CD4-positive, alpha-beta memory T cell (primary cell): ENCODE data around the gene PPFIBP2. TPM values are rescaled to one million over a fixed set of nuclear protein-coding genes. Genes with fewer than 3 reads are reported as not detected.

ENCODE experiments used
- CTCF ChIA-PET: fragments of 350-600 bp; sonication (Branson Sonifier 250); formaldehyde crosslinking; loops from one replicate; lab custom pipeline; 2021; ENCODE audit warnings: inconsistent platforms; ENCODE audit not compliant: partially characterized antibody; lab: Charles Lee
- POLR2A ChIA-PET: fragments of 350-600 bp; sonication (Branson Sonifier 250); formaldehyde crosslinking; loops from one replicate; lab custom pipeline; 2021; ENCODE audit not compliant: partially characterized antibody; lab: Charles Lee
- DNase-seq, 5 donors: peaks; one replicate each; pipeline versions ENCODE4 v3.0.0 to v3.0.0-alpha.2; 2020 to 2022; ENCODE audit warnings: mixed read lengths in 1 of 5
- H3K27ac ChIP-seq: one replicate; pipeline ENCODE4 v1.7.0; 2013; ENCODE audit warnings: low read depth, low read length
- H3K27me3 ChIP-seq: 2 replicates; pipeline ENCODE4 v1.7.0; 2013; ENCODE audit warnings: mild to moderate bottlenecking, low read length, moderate library complexity; ENCODE audit not compliant: insufficient read depth
- H3K36me3 ChIP-seq: 2 replicates; pipeline ENCODE4 v1.7.0; 2013; ENCODE audit warnings: mild to moderate bottlenecking, low read length, moderate library complexity; ENCODE audit not compliant: insufficient read depth
- H3K4me1 ChIP-seq: 2 replicates; pipeline ENCODE4 v1.7.0; 2013; ENCODE audit warnings: mild to moderate bottlenecking, low read length, moderate library complexity; ENCODE audit not compliant: insufficient read depth
- H3K4me3 ChIP-seq, 2 donors: one replicate each; pipeline ENCODE4 v1.7.0; 2013; ENCODE audit warnings: low read length in 2 of 2, mild to moderate bottlenecking in 1 of 2
- H3K9me3 ChIP-seq, 2 donors: one replicate each; pipeline ENCODE4 v1.7.0; 2013; ENCODE audit warnings: low read length in 2 of 2, control low read depth in 1 of 2; ENCODE audit not compliant: control insufficient read depth in 1 of 2
- H3K27ac Mint-ChIP-seq, 7 donors: one replicate each; pipeline ENCODE4 v1.8.0; 2020 to 2021; ENCODE audit warnings: mixed read lengths in 7 of 7, mild to moderate bottlenecking in 6 of 7, inconsistent platforms in 3 of 7, moderate library complexity in 3 of 7
- H3K27me3 Mint-ChIP-seq, 2 donors: one replicate each; pipeline ENCODE4 v1.8.0; 2020 to 2021; ENCODE audit warnings: mixed read lengths in 2 of 2
- H3K36me3 Mint-ChIP-seq, 2 donors: one replicate each; pipeline ENCODE4 v1.8.0; 2020 to 2021; ENCODE audit warnings: mixed read lengths in 2 of 2, inconsistent platforms in 1 of 2, mild to moderate bottlenecking in 1 of 2
- H3K4me1 Mint-ChIP-seq, 4 donors: one replicate each; pipeline ENCODE4 v1.8.0; 2020 to 2021; ENCODE audit warnings: mixed read lengths in 4 of 4, mild to moderate bottlenecking in 1 of 4
- H3K4me3 Mint-ChIP-seq, 8 donors: one replicate each; pipeline ENCODE4 v1.8.0; 2020 to 2021; ENCODE audit warnings: mixed read lengths in 8 of 8, mild to moderate bottlenecking in 7 of 8, moderate library complexity in 6 of 8, inconsistent platforms in 3 of 8
- H3K9me3 Mint-ChIP-seq, 8 donors: one replicate each; pipeline ENCODE4 v1.8.0; 2020 to 2021; ENCODE audit warnings: mixed read lengths in 8 of 8, mild to moderate bottlenecking in 5 of 8, inconsistent platforms in 3 of 8, moderate library complexity in 1 of 8
- intact Hi-C: fragments of 100-400 bp; cut with micrococcal nuclease; formaldehyde crosslinking; loops from one replicate; pipeline ENCODE4 v1.15.1; 2023
- polyA plus RNA-seq, 2 donors: library from polyadenylated mRNA; unstranded; fragments of 300-500 nt; fragmentation: Illumina TruSeq; gene quantifications; one replicate each; pipeline ENCODE4 v1.2.3, GENCODE V29; 2021
- total RNA-seq, 2 experiments: library from RNA; stranded (reverse); gene quantifications; one replicate each; pipeline ENCODE4 v1.2.3, GENCODE V29; 2021

The PPFIBP2 gene
- total and polyA plus RNA-seq, 4 experiments from 2014 or later: 4.0 to 22.0 (median 19.0) TPM

DNA sequence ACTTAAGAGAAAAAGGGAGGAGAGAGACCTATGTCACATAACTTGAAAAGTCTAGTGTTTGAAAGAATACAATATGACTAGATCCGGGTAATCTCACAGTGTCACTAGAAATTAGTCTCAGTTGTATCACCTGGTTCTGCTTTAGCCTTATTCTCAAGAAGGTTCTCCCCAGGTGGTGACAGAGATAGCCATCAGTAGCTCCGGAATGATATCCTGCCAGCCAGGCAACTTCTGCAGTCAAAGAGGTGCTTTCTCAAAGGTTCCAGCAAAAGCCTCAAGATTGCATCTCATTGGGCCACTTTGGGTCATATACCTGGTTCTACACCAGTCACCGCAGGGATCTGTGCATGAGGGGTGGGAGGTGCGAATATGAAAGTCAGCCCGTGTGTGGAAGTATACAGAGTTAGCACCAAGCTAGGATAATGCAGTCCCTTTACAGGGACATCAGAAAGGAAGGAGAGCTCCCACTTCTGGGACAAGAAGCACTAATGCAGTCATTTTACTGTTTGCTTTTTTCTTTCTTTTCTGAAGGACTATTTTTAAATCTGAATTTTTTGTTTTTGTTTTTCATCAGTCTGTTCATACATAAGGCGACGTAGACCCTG is 98.4 kb downstream of the PPFIBP2 start:
- Mint-ChIP-seq H3K36me3 (peaks cover 42 to 54% of the 10 kb centered on the region in 2 donors), H3K4me1 (no peaks in the 10 kb centered on the region), H3K27me3 (no peaks in the 10 kb centered on the region), H3K4me3 (no peak overlapping the region), H3K9me3 (no peaks in the 10 kb centered on the region), H3K27ac (no peak overlapping the region)
- no peak for DNase-seq
- Histone ChIP-seq H3K9me3 (no peaks in the 10 kb centered on the region), H3K27ac (no peak overlapping the region), H3K27me3 (no peaks in the 10 kb centered on the region), H3K36me3 (no peaks in the 10 kb centered on the region), H3K4me3 (no peak overlapping the region), H3K4me1 (no peaks in the 10 kb centered on the region)
- intact Hi-C loops: no loop called here
- ChIA-PET POLR2A (no interaction called here), CTCF (interaction anchor here (0.6 kb wide), 1 partner anchor 10 kb away, joined by 3 read pairs; no protein-coding TSS in a partner anchor)

DNA sequence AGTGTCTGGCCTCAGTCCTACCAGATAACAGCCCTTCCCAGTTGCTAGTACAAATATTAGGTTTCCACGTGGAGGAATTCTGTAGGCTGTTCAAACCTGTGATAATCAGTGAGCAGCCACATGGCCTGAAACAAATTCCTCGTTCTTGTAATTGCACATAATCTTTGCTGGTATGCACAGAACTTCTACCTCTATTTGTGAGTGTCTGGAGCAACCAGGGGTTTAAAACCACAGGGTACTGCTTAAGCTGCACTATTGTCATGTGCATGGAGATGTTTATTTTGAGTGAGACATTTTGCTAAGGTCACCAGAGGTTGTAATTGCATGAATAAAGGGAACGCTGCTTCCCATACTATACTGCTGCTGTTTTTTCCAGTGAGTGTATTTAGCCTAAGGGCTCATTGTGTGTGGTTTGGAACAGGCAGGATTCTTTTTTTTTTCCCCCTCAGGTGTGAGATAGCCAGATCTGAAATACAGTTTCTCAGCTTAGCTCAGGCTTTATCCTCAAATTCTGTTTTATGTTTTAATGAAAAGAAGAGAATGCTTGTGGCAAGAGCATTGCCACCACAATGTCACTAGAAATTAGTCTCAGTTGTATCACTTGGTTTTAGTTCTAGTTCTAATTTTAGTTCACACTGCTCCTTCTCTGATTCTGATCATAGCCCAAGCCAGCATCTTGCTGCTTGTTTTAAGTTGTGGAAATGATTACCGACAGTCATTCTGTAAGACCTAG is 99.0 kb downstream of the PPFIBP2 start:
- H3K36me3 Mint-ChIP-seq: peaks cover 42 to 55% of the 10 kb centered on the region in 2 donors
- no peak overlapping the region for H3K4me3 ChIP-seq
- H3K36me3 ChIP-seq: no peaks in the 10 kb centered on the region
- intact Hi-C loops: no loop called here
- ChIA-PET CTCF (interaction anchor here (0.6 kb wide), 1 partner anchor 10 kb away, joined by 3 read pairs; no protein-coding TSS in a partner anchor), POLR2A (no interaction called here)
- no peaks in the 10 kb centered on the region for H3K4me1 ChIP-seq
- no peak overlapping the region for H3K27ac Mint-ChIP-seq
- no peaks in the 10 kb centered on the region for H3K27me3 Mint-ChIP-seq
- no peak overlapping the region for H3K27ac ChIP-seq
- no peak overlapping the region for H3K4me3 Mint-ChIP-seq
- no peaks in the 10 kb centered on the region for H3K9me3 ChIP-seq
- no peaks in the 10 kb centered on the region for H3K27me3 ChIP-seq
- no peaks in the 10 kb centered on the region for H3K9me3 Mint-ChIP-seq
- DNase-seq: no peak
- H3K4me1 Mint-ChIP-seq: no peaks in the 10 kb centered on the region

DNA sequence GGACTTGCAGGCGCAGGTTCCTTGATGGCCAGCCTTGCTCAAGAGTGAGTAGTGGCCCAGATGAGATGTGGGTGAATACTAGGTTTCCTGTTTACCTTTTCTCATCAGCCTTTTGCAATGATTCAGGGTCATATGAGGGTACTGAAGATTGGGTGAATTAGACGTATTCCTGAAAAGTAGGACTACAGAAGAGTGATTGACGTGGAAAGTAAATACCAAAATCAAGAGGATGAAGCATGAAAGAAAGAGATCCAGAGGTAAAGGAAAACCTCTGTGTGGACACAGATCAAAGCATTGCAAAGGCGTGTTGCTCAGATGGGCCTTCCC is 99.6 kb downstream of the PPFIBP2 start:
- no peaks in the 10 kb centered on the region for H3K27me3 ChIP-seq
- no peak overlapping the region for H3K27ac ChIP-seq
- no peaks in the 10 kb centered on the region for H3K9me3 ChIP-seq
- POLR2A ChIA-PET: no interaction called here
- H3K36me3 Mint-ChIP-seq: peaks cover 42 to 59% of the 10 kb centered on the region in 2 donors
- H3K4me3 ChIP-seq: no peak overlapping the region
- intact Hi-C loops: no loop called here
- no peaks in the 10 kb centered on the region for H3K4me1 Mint-ChIP-seq
- H3K4me1 ChIP-seq: no peaks in the 10 kb centered on the region
- H3K36me3 ChIP-seq: no peaks in the 10 kb centered on the region
- H3K9me3 Mint-ChIP-seq: no peaks in the 10 kb centered on the region
- no peak overlapping the region for H3K4me3 Mint-ChIP-seq
- no peak overlapping the region for H3K27ac Mint-ChIP-seq
- no peak for DNase-seq
- no peaks in the 10 kb centered on the region for H3K27me3 Mint-ChIP-seq
- CTCF ChIA-PET: no interaction called here

DNA sequence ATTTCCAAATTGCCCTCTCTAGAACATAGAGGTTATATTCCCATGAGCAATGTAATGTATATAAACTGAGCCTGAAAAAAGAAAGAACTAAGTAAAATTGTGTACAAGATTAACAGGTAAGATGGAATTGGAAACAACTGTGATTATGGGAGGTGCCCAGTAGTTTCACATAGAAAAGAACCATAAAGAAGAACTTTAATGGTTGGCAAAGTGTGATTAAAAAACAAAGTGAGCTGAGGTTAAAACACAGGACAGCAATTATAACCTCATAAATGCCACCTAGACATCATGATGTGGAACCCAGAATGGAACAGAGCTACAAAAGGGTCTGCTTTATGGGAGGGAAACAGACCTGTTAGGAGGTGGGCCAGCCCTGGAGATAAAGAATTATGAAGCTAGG is 100.9 kb downstream of the PPFIBP2 start:
- no peaks in the 10 kb centered on the region for H3K4me1 ChIP-seq
- Mint-ChIP-seq H3K36me3 (peaks cover 43 to 59% of the 10 kb centered on the region in 2 donors), H3K9me3 (no peaks in the 10 kb centered on the region), H3K27me3 (no peaks in the 10 kb centered on the region), H3K4me3 (no peak overlapping the region), H3K4me1 (no peaks in the 10 kb centered on the region), H3K27ac (no peak overlapping the region)
- no peaks in the 10 kb centered on the region for H3K27me3 ChIP-seq
- H3K4me3 ChIP-seq: no peak overlapping the region
- no peak for DNase-seq
- intact Hi-C loops: no loop called here
- no peak overlapping the region for H3K27ac ChIP-seq
- POLR2A ChIA-PET: no interaction called here
- H3K36me3 ChIP-seq: no peaks in the 10 kb centered on the region
- H3K9me3 ChIP-seq: no peaks in the 10 kb centered on the region
- CTCF ChIA-PET: no interaction called here

DNA sequence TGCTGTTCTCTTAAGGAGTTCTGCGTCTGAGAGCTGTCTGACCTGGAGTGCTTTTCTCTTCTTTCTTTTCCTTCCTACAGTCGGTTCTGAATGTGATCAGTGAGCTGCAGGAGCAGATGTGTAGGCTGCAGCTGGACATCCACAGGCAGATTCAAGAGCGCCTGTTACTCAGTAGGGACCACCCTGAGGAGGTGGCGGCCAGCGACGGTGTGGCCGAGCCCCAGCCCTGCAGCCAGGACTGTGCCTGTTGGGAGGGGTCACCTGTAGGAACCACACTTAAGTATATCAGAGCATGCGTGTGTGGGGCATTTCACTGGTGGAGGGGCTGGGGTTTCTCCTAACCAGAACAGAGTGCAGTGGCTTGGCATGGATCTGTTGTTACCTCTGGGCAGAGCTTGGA is 103.2 kb downstream of the PPFIBP2 start:
- H3K36me3 Mint-ChIP-seq: peaks cover 40 to 63% of the 10 kb centered on the region in 2 donors
- no peaks in the 10 kb centered on the region for H3K9me3 Mint-ChIP-seq
- Histone ChIP-seq H3K9me3 (no peaks in the 10 kb centered on the region), H3K4me1 (no peaks in the 10 kb centered on the region), H3K27ac (no peak overlapping the region), H3K36me3 (no peaks in the 10 kb centered on the region), H3K4me3 (no peak overlapping the region), H3K27me3 (no peaks in the 10 kb centered on the region)
- intact Hi-C loops: no loop called here
- ChIA-PET CTCF (no interaction called here), POLR2A (no interaction called here)
- DNase-seq: no peak
- H3K27me3 Mint-ChIP-seq: no peaks in the 10 kb centered on the region
- H3K4me3 Mint-ChIP-seq: no peak overlapping the region
- H3K27ac Mint-ChIP-seq: no peak overlapping the region
- no peaks in the 10 kb centered on the region for H3K4me1 Mint-ChIP-seq

DNA sequence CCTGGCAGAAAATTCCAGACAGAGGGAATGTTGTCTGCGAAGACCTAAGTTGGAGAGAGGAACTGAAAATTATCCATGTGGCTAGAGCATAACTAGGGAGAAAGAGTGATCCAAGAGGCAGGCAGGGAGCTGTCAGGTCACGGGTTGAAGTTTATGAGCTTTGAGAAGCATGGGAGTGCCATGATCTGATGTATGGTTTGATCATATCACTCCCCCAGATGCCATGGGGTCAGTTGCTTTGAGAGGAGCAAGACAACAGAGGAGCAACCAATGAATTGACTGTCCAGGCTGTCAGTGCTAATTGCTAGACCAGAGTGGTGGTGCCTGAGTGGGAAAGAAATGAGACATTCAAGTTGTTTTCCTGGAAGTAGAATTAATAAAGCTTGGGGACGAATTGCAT is 105.5 kb downstream of the PPFIBP2 start:
- peaks cover 42 to 59% of the 10 kb centered on the region in 2 donors for H3K36me3 Mint-ChIP-seq
- CTCF ChIA-PET: interaction anchor here (1.0 to 1.2 kb wide), 2 partner anchors 13 to 48 kb away, joined by 3 read pairs; no protein-coding TSS in a partner anchor

DNA sequence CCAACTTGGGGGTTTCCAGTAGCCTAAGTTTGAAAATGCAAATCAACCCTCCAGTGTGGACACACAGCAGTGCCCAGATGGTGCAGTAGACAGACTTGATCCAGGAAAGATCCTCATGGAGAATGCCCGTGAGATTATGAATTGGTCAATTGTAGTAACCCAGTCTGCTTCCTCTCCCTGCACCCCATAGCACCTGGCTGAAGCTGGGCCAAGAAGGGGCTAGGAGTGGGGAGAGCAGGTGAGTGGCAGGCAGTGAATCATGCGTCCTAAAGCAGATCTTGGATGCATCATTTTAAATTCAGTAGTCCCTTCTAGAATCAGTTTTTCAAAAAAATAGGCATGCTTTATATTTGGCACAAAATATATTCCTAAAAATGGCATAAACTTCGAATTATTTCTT is 107.3 kb downstream of the PPFIBP2 start:
- Histone ChIP-seq H3K27me3 (no peaks in the 10 kb centered on the region), H3K4me1 (no peaks in the 10 kb centered on the region), H3K36me3 (no peaks in the 10 kb centered on the region), H3K9me3 (no peaks in the 10 kb centered on the region), H3K4me3 (no peak overlapping the region), H3K27ac (no peak overlapping the region)
- Mint-ChIP-seq H3K9me3 (no peaks in the 10 kb centered on the region), H3K36me3 (peaks cover 46 to 62% of the 10 kb centered on the region in 2 donors), H3K27ac (no peak overlapping the region), H3K4me1 (no peaks in the 10 kb centered on the region), H3K4me3 (no peak overlapping the region), H3K27me3 (no peaks in the 10 kb centered on the region)
- no peak for DNase-seq
- POLR2A ChIA-PET: no interaction called here
- intact Hi-C loops: no loop called here
- CTCF ChIA-PET: no interaction called here

More for the DNA sequence above, 105.5 kb downstream of the PPFIBP2 start:
- Mint-ChIP-seq H3K4me1 (no peaks in the 10 kb centered on the region), H3K27me3 (no peaks in the 10 kb centered on the region), H3K9me3 (no peaks in the 10 kb centered on the region), H3K27ac (no peak overlapping the region), H3K4me3 (no peak overlapping the region)
- DNase-seq: no peak
- H3K36me3 ChIP-seq: no peaks in the 10 kb centered on the region
- H3K9me3 ChIP-seq: no peaks in the 10 kb centered on the region
- H3K27me3 ChIP-seq: no peaks in the 10 kb centered on the region
- no peak overlapping the region for H3K4me3 ChIP-seq
- POLR2A ChIA-PET: no interaction called here
- intact Hi-C loops: no loop called here
- no peaks in the 10 kb centered on the region for H3K4me1 ChIP-seq
- no peak overlapping the region for H3K27ac ChIP-seq
